ENCODE data around the gene TRPC6. TPM values are rescaled to one million over a fixed set of nuclear protein-coding genes. Genes with fewer than 3 reads are reported as not detected.

Gene TRPC6
- total RNA-seq, 1 experiment from 2014 or later = not detected

DNA sequence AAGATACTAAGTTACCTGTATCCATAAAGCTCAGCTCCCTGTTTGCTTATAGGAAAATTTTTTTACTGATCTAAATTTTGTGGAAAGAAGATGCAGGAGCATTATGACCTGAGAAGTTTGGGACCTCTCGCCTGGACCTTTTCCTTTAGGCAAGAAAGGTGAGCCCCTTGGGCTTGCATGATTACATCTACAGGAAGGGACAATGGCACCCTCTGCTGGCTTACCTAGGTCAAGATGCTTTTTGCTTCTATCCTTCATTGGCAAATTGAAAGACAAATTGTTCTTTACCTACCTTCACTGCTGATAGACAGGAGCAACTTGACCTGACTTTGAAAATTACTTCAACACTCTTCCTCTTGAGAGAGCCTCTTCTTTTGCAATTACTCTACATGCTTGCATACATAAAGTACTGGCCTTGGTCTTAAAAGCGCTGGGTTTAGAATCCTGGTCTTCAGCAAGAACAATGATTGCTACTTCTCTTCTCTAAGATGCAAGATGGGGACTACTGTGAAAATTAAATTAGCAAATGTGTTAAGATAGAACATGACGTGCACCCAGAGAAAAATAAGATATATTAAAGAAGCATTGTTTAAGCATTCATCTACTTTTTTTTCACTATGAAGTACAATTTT lies 147.2 kb downstream of the TRPC6 start:
- DNase-seq = peak; percentile 87
- peaks cover 5% of the 10 kb centered on the region; the same call in 1 of the 2 replicates for H3K9me3 ChIP-seq (ENCODE audit: low read length)

DNA sequence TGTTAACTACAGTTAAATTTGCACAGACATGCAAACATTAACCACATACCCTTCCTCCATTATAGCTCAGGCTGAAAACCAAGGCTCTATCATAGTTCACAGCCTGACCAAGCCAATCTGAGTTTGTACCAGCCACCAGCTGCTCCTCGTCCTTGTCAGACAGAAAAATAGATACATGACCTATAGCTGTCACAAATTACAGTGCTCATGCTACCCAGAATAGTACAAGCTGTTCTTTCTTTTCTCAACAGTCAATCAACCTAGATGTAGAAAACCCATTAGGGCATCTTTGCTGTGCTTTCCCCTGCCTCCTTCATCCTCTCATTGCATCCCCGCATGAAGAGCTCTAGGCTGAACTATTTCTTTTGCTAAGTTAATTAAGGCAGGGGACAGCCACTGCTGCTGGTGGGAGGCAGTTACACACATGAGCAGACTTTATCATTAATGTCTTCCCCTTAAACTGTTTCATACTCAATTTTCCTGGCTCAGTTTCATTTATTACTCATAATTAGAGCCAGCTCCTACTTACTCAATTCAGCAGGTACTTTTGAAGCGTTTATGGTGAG lies 148.3 kb downstream of the TRPC6 start:
- H3K9me3 ChIP-seq (ENCODE audit: low read length) = peaks cover 8% of the 10 kb centered on the region
- H3K79me2 ChIP-seq (ENCODE audit: low read length) = no peaks in the 10 kb centered on the region
- H3K9ac ChIP-seq (ENCODE audit: low read length) = no peak overlapping the region
- H2AFZ ChIP-seq (ENCODE audit: low read length) = no peak overlapping the region
- no peaks in the 10 kb centered on the region for H3K4me1 ChIP-seq (ENCODE audit: low read length)
- H3K36me3 ChIP-seq (ENCODE audit: insufficient read depth, low read length) = no peaks in the 10 kb centered on the region
- no peaks in the 10 kb centered on the region for H4K20me1 ChIP-seq (ENCODE audit: insufficient read depth, low read depth, low read length)
- H3K4me3 ChIP-seq (ENCODE audit: low read length) = no peak overlapping the region
- DNase-seq = no peak
- no peaks in the 10 kb centered on the region for H3K27me3 ChIP-seq (ENCODE audit: low read length)
- H3K4me2 ChIP-seq (ENCODE audit: low read depth, low read length, poor library complexity, severe bottlenecking) = no peak overlapping the region
- H3K27ac ChIP-seq (ENCODE audit: low read length) = no peak overlapping the region
- H3K9me2 ChIP-seq (replicated peaks; ENCODE audit: insufficient read depth, low read length) = no peaks in the 10 kb centered on the region

More for the DNA sequence above, 147.2 kb downstream of the TRPC6 start:
- no peak overlapping the region for H3K4me3 ChIP-seq (ENCODE audit: low read length)
- no peaks in the 10 kb centered on the region for H3K27me3 ChIP-seq (ENCODE audit: low read length)
- H3K27ac ChIP-seq (ENCODE audit: low read length) = no peak overlapping the region
- H3K79me2 ChIP-seq (ENCODE audit: low read length) = no peaks in the 10 kb centered on the region
- H3K9me2 ChIP-seq (replicated peaks; ENCODE audit: insufficient read depth, low read length) = no peaks in the 10 kb centered on the region
- H3K36me3 ChIP-seq (ENCODE audit: insufficient read depth, low read length) = no peaks in the 10 kb centered on the region
- no peaks in the 10 kb centered on the region for H3K4me1 ChIP-seq (ENCODE audit: low read length)
- no peak overlapping the region for H3K4me2 ChIP-seq (ENCODE audit: low read depth, low read length, poor library complexity, severe bottlenecking)
- H4K20me1 ChIP-seq (ENCODE audit: insufficient read depth, low read depth, low read length) = no peaks in the 10 kb centered on the region
- H3K9ac ChIP-seq (ENCODE audit: low read length) = no peak overlapping the region
- H2AFZ ChIP-seq (ENCODE audit: low read length) = no peak overlapping the region

DNA sequence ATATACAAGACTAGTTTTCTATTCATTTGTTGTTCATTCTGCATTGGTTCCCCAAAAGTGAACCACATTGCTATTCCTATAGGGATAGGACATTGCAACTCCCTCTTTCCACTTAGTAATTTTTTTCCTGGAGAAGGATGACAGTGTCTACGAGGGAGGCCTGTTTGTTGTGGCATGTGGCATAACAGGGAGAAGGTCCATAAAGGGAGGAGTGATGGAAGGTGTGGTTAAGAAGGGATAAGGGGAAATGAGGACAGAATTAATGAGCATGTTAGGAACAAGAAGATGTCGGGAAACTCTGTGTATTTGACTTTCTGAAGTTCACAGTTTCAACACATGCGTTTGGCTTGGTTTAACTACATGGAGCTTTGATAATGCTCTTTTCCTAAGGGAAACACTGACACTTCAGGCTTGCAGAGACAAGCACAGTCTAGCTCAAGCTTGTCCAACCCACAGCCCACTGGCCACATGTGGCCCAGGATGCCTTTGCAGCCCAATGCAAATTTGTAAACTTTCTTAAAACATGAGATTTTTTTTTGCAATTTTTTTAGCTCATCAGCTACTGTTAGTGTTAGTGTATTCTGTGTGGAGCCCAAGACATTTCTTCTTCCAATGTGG lies 149.7 kb downstream of the TRPC6 start:
- Histone ChIP-seq H3K4me2 (ENCODE audit: low read depth, low read length, poor library complexity, severe bottlenecking) (no peak overlapping the region), H3K27me3 (ENCODE audit: low read length) (no peaks in the 10 kb centered on the region), H3K36me3 (ENCODE audit: insufficient read depth, low read length) (no peaks in the 10 kb centered on the region), H3K9me2 (replicated peaks; ENCODE audit: insufficient read depth, low read length) (no peaks in the 10 kb centered on the region), H3K4me3 (ENCODE audit: low read length) (no peak overlapping the region), H3K79me2 (ENCODE audit: low read length) (no peaks in the 10 kb centered on the region), H4K20me1 (ENCODE audit: insufficient read depth, low read depth, low read length) (no peaks in the 10 kb centered on the region), H2AFZ (ENCODE audit: low read length) (no peak overlapping the region), H3K9me3 (ENCODE audit: low read length) (peaks cover 14% of the 10 kb centered on the region), H3K4me1 (ENCODE audit: low read length) (no peaks in the 10 kb centered on the region), H3K9ac (ENCODE audit: low read length) (no peak overlapping the region), H3K27ac (ENCODE audit: low read length) (no peak overlapping the region)
- DNase-seq = no peak

DNA sequence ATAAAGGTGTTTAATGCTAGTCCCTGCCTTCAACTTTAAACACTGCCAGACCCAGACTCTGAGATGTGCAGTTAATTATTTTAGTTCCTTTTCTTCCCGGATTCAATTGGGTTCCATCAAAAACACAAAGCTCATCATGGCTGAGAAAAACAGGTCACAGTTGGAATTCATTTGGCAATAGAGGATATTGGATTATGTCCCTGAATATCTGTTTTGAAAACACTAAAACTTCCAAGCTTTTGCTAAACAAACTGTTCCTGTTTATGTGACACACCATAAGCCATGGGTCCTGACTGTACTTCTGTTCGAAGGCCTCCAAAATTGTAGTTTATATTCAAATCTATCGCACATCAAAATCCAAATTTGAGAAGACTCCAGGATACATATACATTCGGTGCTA lies 150.7 kb downstream of the TRPC6 start:
- H3K9ac ChIP-seq (ENCODE audit: low read length) = no peak overlapping the region
- H3K4me2 ChIP-seq (ENCODE audit: low read depth, low read length, poor library complexity, severe bottlenecking) = no peak overlapping the region
- H3K79me2 ChIP-seq (ENCODE audit: low read length) = no peaks in the 10 kb centered on the region
- no peaks in the 10 kb centered on the region for H3K9me2 ChIP-seq (replicated peaks; ENCODE audit: insufficient read depth, low read length)
- H3K27me3 ChIP-seq (ENCODE audit: low read length) = no peaks in the 10 kb centered on the region
- H4K20me1 ChIP-seq (ENCODE audit: insufficient read depth, low read depth, low read length) = no peaks in the 10 kb centered on the region
- no peak for DNase-seq
- H3K4me3 ChIP-seq (ENCODE audit: low read length) = no peak overlapping the region
- H3K27ac ChIP-seq (ENCODE audit: low read length) = no peak overlapping the region
- H3K4me1 ChIP-seq (ENCODE audit: low read length) = no peaks in the 10 kb centered on the region
- no peaks in the 10 kb centered on the region for H3K36me3 ChIP-seq (ENCODE audit: insufficient read depth, low read length)
- no peak overlapping the region for H2AFZ ChIP-seq (ENCODE audit: low read length)
- H3K9me3 ChIP-seq (ENCODE audit: low read length) = peaks cover 24% of the 10 kb centered on the region

DNA sequence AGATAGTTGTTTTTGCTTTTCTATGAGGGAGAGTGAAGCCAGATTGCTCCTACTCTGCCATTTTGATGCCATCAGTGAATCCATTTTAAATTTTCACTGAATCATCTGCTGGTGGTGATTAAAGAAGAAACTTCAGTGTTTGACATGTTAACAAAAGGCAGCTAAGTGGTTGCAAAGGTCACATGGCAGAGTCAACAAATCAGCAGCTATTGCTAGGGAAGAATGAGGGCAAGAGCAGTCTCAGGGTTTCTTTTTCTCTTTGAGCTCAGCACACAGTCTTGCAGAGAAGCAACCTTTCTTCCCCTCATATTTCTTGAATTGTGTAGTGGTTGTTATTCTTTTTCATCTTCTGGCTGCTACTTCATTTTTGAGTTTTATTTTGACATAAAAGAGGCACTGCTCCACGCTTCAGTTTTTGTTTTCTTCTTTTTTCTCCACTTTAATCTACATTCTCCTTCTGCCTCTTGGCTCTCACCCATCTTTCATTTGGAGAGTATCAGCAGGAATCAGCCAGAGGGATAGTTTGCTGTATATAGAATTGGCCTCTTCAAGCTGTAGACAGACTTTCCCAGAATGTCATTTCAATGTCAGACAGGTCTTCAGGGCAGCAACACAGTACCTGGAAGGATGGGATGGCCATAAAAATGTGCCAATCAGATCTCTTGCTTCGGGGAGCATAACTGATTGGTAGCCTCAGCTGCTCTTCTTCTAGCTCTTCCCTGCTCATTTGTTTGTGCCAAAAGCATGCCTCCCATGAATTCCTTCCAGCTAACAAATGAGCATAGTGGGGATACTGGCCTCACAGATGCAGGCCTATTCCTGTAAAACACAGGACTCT lies 153.9 kb downstream of the TRPC6 start:
- Histone ChIP-seq H3K4me2 (ENCODE audit: low read depth, low read length, poor library complexity, severe bottlenecking) (no peak overlapping the region), H3K27me3 (ENCODE audit: low read length) (no peaks in the 10 kb centered on the region), H3K4me1 (ENCODE audit: low read length) (no peaks in the 10 kb centered on the region), H3K9ac (ENCODE audit: low read length) (no peak overlapping the region), H3K9me2 (replicated peaks; ENCODE audit: insufficient read depth, low read length) (no peaks in the 10 kb centered on the region), H3K36me3 (ENCODE audit: insufficient read depth, low read length) (no peaks in the 10 kb centered on the region), H3K79me2 (ENCODE audit: low read length) (no peaks in the 10 kb centered on the region), H3K4me3 (ENCODE audit: low read length) (no peak overlapping the region), H3K9me3 (ENCODE audit: low read length) (peaks cover 47% of the 10 kb centered on the region), H4K20me1 (ENCODE audit: insufficient read depth, low read depth, low read length) (no peaks in the 10 kb centered on the region), H3K27ac (ENCODE audit: low read length) (no peak overlapping the region), H2AFZ (ENCODE audit: low read length) (no peak overlapping the region)
- no peak for DNase-seq

DNA sequence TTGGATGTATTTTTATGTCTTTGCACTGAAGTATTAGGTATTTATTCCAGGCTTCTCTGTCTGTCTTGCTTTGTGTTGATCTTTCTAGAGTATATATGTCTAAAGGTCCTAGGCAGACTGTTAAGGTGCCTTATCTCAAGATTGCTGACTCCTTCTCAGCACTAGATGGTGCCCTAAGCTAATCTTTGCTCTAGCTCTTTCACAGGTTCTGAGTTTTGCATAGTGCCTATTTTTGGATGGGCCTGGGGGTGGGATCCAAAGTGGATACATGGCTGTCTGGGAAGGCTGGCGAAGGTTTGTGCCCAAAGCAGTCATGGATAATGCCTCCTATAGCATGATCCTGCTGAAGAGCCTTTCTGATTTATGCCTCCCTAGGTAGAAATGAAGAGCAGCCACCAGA lies 154.9 kb downstream of the TRPC6 start:
- no peak overlapping the region for H3K4me2 ChIP-seq (ENCODE audit: low read depth, low read length, poor library complexity, severe bottlenecking)
- peaks cover 48% of the 10 kb centered on the region for H3K9me3 ChIP-seq (ENCODE audit: low read length)
- DNase-seq = peak; percentile 49
- H3K79me2 ChIP-seq (ENCODE audit: low read length) = no peaks in the 10 kb centered on the region
- H3K36me3 ChIP-seq (ENCODE audit: insufficient read depth, low read length) = no peaks in the 10 kb centered on the region
- H2AFZ ChIP-seq (ENCODE audit: low read length) = no peak overlapping the region
- H3K9ac ChIP-seq (ENCODE audit: low read length) = no peak overlapping the region
- H3K4me3 ChIP-seq (ENCODE audit: low read length) = no peak overlapping the region
- H3K4me1 ChIP-seq (ENCODE audit: low read length) = no peaks in the 10 kb centered on the region
- no peaks in the 10 kb centered on the region for H3K9me2 ChIP-seq (replicated peaks; ENCODE audit: insufficient read depth, low read length)
- H3K27ac ChIP-seq (ENCODE audit: low read length) = no peak overlapping the region
- no peaks in the 10 kb centered on the region for H4K20me1 ChIP-seq (ENCODE audit: insufficient read depth, low read depth, low read length)
- no peaks in the 10 kb centered on the region for H3K27me3 ChIP-seq (ENCODE audit: low read length)

DNA sequence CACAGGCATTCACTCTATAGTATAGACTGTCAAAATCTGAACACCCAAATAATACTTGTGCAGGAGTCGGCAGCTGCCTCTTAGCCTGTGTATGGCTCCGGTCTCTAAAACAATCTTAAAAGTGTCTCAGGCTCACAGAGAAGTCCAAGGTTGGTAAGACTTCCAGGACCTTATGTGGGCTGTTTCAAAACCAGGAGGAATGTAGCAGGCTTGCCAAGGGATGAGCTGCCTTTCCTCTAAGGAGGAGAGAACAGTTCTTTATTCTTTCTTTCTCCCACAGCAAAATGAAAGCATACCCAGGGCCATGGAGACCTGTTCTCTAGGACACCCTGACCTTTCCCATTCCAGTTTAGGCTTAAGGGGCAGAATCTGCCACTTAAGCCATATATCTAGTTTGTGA lies 176.5 kb downstream of the TRPC6 start:
- peaks cover 31% of the 10 kb centered on the region for H3K9me3 ChIP-seq (ENCODE audit: low read length)
- no peaks in the 10 kb centered on the region for H3K4me1 ChIP-seq (ENCODE audit: low read length)
- no peaks in the 10 kb centered on the region for H3K79me2 ChIP-seq (ENCODE audit: low read length)
- no peak overlapping the region for H3K27ac ChIP-seq (ENCODE audit: low read length)
- H3K9ac ChIP-seq (ENCODE audit: low read length) = no peak overlapping the region
- no peak overlapping the region for H3K4me2 ChIP-seq (ENCODE audit: low read depth, low read length, poor library complexity, severe bottlenecking)
- H3K9me2 ChIP-seq (replicated peaks; ENCODE audit: insufficient read depth, low read length) = no peaks in the 10 kb centered on the region
- H2AFZ ChIP-seq (ENCODE audit: low read length) = no peak overlapping the region
- H3K36me3 ChIP-seq (ENCODE audit: insufficient read depth, low read length) = no peaks in the 10 kb centered on the region
- H4K20me1 ChIP-seq (ENCODE audit: insufficient read depth, low read depth, low read length) = no peaks in the 10 kb centered on the region
- no peaks in the 10 kb centered on the region for H3K27me3 ChIP-seq (ENCODE audit: low read length)
- no peak for DNase-seq
- H3K4me3 ChIP-seq (ENCODE audit: low read length) = no peak overlapping the region
